OCI-LY3 (cell line): Measurements from ENCODE around the gene NRXN2.

Experiments
- CTCF ChIP-seq: fragments of 200-600, 300-600 bp; sonication (generic); IDR thresholded peaks from 2 replicates; pipeline ENCODE4 v1.5.1; 2014; ENCODE audit warnings: antibody characterized with exemption, low read length, low read depth
- EZH2phosphoT487 ChIP-seq: fragments of 200-600 bp; shearing (Covaris generic); IDR thresholded peaks from 2 replicates; pipeline ENCODE4 v1.6.1; 2018; ENCODE audit warnings: antibody characterized with exemption, mixed run types, low read depth

GRCh38 chr11:64598797-64599697 lies 124.0 kb downstream of the NRXN2 start:
- TF ChIP-seq CTCF = no peak
- TF ChIP-seq EZH2phosphoT487 = no peak
